Activated CD4-positive, alpha-beta T cell treated with anti-CD3 and anti-CD28 coated beads for 1 hour (primary cell): ENCODE results near the gene TGFBR3L.
A peak's percentile ranks its signal among the peaks of the same experiment; 100 is the strongest.
"Not testable (repeated sequence)": the region's sequence is repeated elsewhere in the genome, so short reads cannot be mapped to it uniquely, and the experiment has no call there.

Source experiments
- DNase-seq: peaks from one replicate; pipeline ENCODE4 v3.0.0-alpha.2; 2020

The TGFBR3L gene

GRCh38 chr19:7930765-7931164 lies 16.1 kb downstream of the TGFBR3L start:
- DNase-seq = no peak

GRCh38 chr19:7931221-7932061 lies 16.8 kb downstream of the TGFBR3L start:
- DNase-seq = no peak

DNA sequence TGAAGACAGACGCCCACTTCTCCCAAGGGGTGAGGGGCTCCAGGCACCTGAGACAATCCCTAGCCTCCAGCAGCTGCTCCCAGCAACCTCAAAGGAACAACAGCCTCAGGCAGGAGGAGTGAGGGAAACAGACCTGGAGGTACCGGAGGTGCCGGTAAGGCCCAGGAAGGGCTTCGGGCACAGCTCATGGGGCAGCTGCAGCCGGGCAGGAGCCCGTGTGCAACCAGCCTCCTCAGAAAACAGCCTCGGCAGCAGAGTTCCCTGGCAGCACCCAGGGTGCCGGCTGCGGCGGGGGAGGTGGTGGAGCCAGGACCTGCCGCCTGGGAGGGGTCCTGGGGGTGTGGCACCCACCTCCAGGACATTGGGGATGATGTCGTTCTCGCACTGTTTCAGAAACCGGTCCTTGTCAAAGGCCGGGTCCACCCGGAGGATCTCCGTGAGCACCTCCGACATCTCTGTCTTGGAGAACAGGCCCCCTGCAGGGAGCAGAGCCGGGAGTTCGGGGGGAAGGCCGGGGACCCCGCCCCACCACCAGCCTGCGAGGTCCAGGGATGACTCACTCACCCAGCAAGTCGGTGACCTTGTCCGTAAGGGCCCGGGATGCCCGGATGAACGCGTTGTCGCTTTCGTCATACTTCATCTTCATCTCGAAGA lies 17.8 kb downstream of the TGFBR3L start:
- DNase-seq = no peak

GRCh38 chr19:7932930-7933300 lies 18.3 kb downstream of the TGFBR3L start:
- DNase-seq = no peak

GRCh38 chr19:7933411-7933810 lies 18.8 kb downstream of the TGFBR3L start:
- no peak for DNase-seq

- no peak for DNase-seq
Observed at GRCh38 chr19:7933828-7934725, 19.4 kb downstream of the TGFBR3L start.

DNA sequence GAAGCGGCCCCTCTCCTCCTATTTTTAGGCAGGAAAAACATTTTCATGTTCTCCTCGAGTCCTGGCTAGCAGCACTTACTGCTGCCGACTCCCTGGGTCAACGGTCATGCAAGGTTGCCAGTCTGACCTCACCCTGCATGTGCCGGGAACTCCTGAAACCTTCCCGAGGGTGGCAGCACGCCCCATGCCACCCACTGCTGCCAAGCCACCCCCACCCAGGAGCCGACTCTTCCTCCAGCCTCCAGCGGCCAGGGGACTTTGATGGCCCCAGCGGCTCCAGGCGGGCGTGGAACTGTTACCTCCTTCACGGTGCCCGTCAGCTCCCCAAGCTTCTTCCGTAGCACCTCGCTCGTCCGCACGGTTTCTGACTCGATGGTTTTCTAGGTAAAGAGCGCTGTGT lies 20.1 kb downstream of the TGFBR3L start:
- no peak for DNase-seq

GRCh38 chr19:7940841-7941240 lies 26.2 kb downstream of the TGFBR3L start:
- DNase-seq = no peak

DNA sequence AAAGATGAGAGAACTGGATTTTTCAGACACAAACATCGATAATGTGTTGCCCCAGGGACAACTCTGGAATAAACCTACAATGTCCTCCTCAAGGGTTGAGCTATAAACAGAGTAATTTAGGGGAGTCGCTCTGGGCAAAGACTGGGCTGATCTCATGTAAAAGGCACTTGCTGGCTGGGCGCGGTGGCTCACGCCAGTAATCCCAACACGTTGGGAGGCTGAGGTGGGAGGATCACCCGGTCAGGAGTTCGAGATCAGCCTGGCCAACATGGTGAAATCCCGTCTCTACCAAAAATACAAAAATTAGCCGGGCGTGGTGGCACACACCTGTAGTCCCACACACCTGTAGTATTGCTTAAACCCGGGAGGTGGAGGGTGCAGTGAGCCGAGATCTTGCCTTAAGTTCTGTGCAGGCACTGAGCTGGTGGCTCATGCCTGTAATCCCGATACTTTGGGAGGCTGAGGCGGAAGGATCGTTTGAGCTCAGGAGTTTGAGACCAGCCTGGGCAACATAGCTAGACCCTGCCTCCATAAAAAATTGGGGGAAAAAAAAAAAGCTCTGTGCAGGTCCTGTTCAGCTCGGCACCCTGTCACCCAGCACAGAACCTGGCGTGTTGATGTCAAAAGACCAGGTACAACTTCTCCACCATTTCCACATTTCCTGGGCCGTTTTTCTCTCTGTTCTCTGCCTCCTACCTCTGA lies 27.4 kb downstream of the TGFBR3L start:
- no peak for DNase-seq

GRCh38 chr19:7942981-7943443 lies 28.4 kb downstream of the TGFBR3L start:
- DNase-seq = no peak

DNA sequence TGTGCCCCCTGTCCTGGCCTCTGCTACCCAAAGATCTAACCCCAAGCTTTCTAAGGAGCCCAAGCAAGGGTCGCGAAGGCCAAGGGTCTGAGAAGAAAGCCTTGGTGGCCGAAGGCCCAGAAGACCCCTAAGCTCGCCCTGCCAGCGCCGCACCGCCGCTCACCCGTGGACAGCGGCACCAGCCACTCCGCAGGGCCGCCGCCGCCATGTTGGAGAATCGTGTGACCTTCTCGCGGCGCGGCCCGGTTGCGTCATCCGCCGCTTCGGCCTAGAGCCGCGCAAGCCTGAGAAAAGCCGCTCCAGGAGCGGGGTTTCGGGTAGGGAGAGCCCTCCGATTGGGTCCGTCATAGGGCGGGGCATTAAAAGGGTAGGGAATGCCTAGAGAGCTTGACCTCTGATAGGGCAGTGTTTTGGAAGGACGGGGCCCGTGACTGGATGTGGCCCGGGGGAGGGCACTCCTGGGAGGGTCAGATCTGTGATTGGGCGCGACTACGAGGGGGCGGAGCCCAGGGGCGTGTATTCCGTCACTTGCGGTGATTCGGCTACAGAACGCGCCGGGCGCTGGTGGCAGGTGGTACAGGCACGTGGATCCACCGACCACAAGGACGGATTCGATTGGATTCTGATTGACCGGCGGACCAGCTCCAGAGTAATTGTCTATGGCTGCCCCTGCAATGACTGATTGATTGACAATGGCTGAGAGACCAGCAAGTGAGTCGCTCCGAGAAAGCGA lies 29.0 kb downstream of the TGFBR3L start, which contains the start of gene TIMM44:
TIMM44 (minus strand) TSS at position 223 of the 733 bp plus-strand sequence; CDS start at position 208, 15 bp downstream.
- peak; percentile 97 for DNase-seq

DNA sequence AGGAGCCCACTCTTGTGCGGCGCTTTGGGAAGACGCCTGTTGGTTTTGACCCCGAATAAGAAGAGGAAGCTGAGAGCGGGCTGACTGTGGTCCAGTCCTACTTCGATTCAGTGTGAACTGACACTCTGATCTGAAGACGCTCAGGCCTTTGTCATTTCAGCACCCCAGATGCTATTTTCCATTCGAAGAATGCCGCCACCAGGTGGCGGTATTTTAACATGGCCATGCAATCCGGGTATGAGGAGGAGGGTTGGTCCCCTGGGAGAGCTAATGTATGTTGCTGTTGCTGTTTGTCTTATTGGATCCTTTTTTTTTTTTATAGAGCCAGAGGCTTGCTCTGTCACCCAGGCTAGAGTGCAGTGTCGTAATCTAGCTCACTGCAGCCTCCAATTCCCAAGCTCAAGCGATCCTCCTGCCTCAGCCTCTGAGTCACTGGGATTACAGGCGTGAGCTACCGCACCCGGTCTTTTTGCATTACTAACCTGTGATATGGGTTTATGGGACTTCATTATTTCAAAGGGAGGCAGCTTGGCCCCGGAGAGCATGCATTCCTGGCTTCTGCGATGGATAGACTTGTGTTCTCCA lies 29.6 kb downstream of the TGFBR3L start:
- DNase-seq = peak; percentile 74

DNA sequence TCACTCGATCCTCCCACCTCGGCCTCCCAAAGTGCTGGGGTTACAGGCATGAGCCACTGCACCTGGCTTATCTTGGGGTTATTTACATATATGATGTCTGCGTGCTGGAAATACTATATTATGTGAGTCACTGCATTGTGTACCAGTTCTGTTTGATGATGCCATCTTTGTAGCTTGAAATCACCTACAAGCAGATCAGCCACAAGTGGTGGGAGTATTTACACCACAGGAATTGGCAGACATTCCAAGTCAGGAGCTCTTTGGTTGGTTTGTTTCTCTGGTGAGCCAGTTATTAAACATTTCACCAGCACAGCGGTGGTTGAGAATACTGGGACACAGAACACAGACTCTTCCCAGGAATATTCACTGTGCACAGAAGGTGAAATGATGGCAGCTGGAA lies 33.3 kb downstream of the TGFBR3L start:
- no peak for DNase-seq

DNA sequence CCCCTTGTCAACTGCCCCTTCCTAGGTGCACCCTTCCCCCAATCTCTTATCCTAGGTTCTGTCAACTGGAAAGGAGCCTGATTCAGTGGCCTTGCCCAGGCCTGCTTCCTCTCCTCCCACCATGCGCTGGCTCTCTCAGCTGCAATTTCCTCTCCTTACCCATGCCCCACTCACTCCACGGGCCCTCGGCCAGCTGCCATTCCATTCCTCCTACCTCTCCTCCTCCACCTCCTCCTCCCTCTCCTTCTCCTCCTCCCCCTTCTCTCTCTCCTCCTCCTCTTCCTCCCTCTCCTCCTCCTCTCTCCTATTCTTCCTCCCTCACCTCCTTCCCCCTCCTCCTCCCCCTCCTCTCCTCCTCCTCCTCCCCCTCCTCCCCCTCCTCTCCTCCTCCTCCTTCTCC lies 38.4 kb downstream of the TGFBR3L start:
- DNase-seq = no peak

GRCh38 chr19:7953576-7953975 lies 38.9 kb downstream of the TGFBR3L start:
- no peak for DNase-seq

DNA sequence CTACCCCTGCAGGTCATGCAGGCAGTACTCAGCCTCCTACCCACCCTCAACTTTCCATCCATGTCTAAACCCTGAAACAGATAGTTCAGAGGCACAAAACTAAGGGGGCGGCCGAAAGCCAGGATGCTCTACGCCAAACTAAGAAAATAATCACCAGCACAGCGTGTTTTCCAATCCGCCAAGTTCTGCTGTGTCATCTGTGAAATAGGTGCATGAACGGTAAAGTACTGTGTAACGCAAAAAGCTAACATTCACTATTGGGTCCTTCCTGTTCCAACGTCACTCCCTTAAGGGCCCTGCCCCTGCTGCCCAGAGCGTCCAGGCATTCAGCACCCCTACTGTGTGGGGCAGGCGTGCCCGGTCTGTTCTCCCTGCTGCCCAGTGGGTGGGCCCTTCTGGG lies 41.1 kb downstream of the TGFBR3L start:
- no peak for DNase-seq

DNA sequence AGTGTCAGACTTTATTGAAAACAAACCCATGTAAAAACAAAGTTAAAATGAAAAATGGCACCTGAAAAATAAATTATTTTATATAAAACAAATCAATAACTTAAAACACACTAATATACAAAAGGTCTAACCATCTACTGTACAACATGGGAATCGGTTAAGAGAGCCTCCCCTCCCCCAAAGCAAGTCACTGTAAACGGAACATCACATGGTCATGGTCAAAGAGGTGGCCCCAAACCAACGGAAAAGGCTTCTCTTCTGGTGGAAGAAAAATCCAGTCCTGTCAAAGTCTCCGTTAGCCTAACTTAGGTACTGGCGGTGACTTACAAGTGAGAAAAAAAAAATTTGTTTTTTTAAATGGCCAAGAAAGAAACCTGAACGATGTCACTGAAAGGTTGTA lies 44.6 kb downstream of the TGFBR3L start:
- no peak for DNase-seq

DNA sequence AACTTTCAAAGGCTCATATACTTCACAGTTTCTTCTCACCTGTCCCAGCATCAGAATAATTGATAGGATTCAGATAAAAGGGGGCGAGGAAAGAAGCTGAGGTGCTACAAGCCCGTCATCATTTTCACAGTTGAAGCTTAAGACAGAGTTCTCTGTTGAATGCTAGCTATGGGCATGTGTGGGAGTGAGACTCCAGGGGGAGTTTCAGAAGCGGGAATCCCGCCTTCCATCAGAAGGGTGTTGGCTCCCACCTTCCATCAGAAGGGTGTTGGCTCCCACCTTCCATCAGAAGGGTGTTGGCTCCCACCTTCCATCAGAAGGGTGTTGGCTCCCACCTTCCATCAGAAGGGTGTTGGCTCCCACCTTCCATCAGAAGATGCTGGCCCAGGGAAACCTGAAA lies 46.5 kb downstream of the TGFBR3L start:
- not testable (repeated sequence) for DNase-seq

GRCh38 chr19:7961920-7962626 lies 47.4 kb downstream of the TGFBR3L start:
- no peak for DNase-seq

GRCh38 chr19:7962644-7963268 lies 48.1 kb downstream of the TGFBR3L start:
- DNase-seq = no peak
